ENCODE measurements around the gene CEP120.
A peak's percentile ranks its signal among the peaks of the same experiment; 100 is the strongest.
"Not testable (repeated sequence)": the region's sequence is repeated elsewhere in the genome, so short reads cannot be mapped to it uniquely, and the experiment has no call there.

CEP120 gene

GRCh38 chr5:123371575-123372179, 51.5 kb downstream of the CEP120 start:
- DNase-seq: peak; percentile 5

DNA sequence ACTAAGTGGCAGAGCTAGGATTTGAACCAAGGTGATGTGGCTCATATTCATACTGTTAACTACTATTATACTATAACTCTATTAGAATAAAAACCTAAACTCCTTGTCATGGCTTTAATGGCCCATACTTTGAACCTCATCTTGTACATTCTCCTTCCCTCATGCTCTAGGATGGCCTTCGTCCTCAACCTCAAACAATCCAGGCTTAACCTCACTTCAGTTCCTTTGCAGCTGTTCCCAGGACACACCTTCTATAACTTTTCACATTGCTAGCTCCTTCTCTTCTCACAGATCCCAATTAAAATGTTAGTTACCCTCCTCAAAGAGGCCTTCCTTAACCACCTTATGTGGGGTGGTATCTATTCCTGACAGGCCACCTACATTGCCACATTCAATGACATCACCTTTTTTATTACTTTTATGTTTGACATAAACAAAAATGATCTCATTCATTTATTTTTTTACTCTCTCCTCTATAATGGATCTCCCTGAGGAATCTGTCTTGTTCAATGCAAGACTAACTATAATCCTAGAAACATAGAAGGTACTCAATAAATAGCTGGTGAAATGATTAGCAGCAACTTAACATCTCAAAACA, 53.7 kb downstream of the CEP120 start:
- no peak for DNase-seq

DNA sequence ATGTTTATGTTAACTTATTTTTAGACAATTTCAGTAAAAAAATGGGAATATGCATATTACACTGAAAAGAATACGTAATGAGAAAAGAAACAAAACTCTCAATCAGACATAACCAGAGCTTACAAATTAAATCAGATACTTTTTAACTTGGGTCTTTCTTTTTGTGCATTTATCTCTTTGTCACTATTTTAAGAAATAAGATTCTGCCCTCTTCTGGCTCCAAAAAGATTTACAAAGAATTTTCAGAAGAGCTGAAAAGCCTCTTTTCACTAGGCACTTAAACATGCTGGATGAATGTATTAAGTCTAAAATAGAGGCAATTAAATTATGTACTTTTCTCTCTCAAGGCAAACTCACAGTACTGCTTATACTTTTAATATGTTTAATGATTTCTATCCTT, 55.5 kb downstream of the CEP120 start:
- no peak for DNase-seq

DNA sequence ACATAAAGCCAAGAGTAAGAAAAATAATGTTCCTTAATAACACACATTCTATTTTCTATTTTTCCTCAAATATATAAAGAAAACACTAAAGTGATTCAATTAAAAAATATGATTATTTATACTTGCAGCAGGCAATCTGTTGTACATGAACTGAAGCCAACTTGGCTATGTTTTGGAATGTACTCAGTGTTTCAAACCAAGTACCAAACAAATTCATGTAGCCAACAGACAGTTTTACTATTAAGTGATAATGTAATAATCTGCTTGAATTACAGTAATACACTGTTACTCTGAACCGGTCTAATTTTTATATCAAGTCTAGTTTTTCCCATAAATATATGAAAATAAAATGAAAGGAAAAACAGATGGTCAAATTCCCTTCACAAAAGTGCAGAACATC, 58.0 kb downstream of the CEP120 start:
- no peak for DNase-seq

- no peak for DNase-seq
These were observed 58.6 kb downstream of the CEP120 start for GRCh38 chr5:123364441-123365155.

DNA sequence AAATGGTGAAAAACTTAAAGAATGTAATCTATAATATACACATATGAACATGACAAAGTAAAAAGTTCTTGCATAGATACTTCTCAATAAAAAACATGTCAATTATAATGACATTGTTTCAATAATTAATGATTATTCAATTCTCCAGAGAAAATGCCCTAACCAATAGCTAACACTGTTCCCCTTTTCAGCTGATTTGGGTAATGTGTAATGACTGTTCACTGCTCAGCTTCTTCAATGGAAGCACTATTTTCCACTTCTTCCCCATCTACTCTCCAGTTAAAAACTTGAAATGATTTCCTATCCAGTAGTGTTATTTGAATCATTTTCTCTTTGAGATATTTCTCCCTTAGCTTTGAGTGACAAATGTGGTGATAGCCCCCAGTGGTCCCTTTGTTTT, 62.3 kb downstream of the CEP120 start:
- DNase-seq: no peak

DNA sequence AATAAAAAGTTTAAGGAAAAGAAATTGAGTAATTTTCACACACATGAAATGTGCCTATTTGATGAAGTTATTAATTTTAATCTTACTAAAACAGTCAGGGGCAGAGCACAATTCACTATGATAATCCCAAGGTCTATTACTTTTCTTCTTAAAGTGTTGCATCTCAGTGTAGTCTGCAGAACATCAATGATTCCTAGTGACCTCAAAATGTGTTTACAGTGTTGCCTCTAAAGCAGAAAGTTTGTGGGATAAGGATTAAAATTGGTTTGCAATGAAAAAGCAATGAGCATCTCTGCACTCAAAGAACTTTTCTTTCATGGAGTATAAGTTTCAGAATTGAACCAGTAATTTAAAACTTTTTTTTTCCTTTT, 63.0 kb downstream of the CEP120 start:
- no peak for DNase-seq

- DNase-seq: no peak
These were observed 63.6 kb downstream of the CEP120 start for GRCh38 chr5:123359454-123360200.

- no peak for DNase-seq
These were observed 64.5 kb downstream of the CEP120 start for GRCh38 chr5:123358751-123359150.

DNA sequence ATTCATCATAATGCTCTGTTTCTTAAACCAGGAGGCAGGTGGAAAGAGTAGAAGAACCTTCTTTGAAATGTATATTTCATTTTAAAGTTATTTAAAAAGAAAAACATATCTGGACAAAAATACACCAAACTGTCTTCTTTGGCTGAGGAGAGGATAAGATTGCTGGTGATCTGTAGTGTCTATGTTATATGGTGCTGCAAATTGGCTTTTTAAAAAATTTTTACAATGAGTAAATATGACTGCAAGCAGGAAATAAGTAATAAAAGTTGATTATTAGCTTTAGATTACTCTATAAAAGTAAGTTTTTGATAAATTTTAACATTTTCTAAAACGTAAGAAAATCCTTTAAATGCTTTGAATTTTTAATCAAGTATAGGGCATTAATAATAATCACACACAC, 64.9 kb downstream of the CEP120 start:
- DNase-seq: no peak

- no peak for DNase-seq
These were observed 71.4 kb downstream of the CEP120 start for GRCh38 chr5:123351820-123352219.

DNA sequence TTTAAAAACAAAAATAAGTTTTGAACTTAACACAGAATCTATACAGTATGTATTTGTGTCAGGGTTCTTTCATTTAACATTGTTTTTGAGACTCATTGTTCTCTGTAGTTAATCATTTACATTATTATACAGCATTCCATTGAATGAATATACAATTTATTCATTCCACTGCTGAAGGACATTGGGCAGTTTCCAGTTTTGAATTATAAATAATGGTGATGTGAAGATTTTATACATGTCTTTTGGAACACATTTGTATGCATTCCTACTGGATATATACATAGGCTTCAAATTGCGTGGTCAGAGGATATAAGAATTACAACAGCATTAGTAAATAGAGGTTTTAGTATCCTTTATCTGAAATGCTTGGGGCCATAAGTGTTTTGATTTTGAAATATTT, 72.0 kb downstream of the CEP120 start:
- no peak for DNase-seq

- DNase-seq: no peak
These were observed 72.5 kb downstream of the CEP120 start for GRCh38 chr5:123350742-123351141.

GRCh38 chr5:123344816-123345426, 78.3 kb downstream of the CEP120 start:
- DNase-seq: no peak

DNA sequence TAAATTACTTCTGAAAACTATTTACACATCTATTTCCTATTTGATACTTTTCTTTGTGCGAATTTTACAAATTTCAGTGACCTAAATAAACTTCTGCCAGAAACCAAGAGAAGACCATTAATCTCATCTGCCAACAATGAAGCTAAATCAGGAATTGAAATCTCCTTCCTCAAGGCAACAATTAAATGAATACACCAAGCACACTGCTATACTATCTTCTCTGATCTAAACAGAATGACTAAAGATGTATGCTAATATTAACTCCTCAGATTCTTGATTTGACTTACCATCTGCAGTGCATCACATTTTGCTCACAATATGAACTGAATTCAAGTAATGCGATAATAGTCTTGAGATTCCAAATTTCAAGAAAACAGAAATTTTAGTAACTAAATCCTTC, 82.3 kb downstream of the CEP120 start:
- DNase-seq: no peak

DNA sequence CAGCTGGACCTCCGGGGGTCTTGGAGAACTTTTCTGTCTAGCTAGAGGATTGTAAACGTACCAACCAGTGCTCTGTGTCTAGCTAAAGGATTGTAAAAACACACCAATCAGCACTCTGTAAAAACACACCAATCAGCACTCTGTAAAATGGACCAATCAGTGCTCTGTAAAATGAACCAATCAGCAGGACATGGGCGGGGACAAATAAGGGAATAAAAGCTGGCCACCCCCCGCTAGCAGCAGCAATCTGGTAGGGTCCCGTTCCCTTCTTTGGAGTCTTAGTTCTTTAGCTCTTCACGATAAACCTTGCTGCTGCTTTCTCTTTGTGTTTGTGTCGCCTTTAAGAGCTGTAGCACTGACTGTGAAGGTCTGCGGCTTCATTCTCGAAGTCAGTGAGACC, 114.8 kb downstream of the CEP120 start:
- DNase-seq: not testable (repeated sequence)

- no peak for DNase-seq
These were observed 117.5 kb downstream of the CEP120 start for GRCh38 chr5:123305751-123306150.

- no peak for DNase-seq
These were observed 118.4 kb downstream of the CEP120 start for GRCh38 chr5:123304777-123305316.

GRCh38 chr5:123303802-123304201, 119.4 kb downstream of the CEP120 start:
- no peak for DNase-seq

DNA sequence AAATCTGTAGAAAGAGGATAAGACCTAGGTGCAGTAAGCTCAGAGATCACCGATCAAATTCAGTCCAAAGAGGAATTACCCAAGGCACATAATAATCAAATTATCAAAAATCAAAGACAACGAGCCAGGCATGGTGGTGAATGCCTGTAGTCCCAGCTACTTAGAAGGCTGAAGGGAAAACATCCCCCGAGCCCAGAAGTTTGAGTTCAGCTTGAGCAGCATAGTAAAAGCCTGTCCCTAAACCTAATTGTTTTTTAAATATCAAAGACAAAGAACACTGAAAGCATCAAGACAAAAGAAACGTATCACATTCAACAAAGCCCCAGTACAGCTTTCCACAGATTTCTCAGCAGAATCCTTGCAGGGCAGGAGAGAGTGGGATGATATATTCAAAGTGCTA, 122.9 kb downstream of the CEP120 start:
- no peak for DNase-seq

GRCh38 chr5:123299136-123299535, 124.1 kb downstream of the CEP120 start:
- no peak for DNase-seq

DNA sequence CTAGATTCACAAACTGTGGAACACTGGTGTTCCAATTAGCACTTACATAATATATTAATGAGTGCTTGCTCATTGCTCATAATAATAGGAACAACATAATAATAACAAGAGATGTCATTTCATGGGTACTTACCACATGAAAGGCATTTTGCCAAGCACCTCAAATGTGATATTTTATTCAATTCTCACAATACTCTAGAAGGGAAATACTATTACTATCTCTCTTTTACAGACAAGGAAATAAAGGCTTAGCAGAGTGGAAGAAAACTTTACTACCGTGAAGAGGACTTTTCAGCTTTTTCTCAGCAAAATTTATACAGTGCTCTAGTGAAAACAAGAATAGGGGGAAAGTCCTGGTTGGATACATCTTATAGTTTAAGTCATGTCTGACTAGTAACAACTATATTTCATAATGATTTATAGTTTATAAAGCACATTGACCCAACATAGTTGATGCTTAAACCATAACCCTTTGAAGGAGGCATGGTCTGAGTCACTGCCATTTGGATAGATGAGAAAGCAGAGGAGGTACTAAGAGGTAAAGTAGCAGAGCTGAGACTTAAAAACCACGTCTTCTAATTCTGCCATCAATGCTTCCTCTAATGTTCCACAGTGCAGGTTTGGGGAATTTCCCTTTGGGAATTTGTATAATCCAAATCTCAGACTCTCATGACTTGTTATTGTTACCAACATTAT, 124.7 kb downstream of the CEP120 start:
- no peak for DNase-seq
